DMS53 treated with DMSO at 0.1 percent for 48 hours (cell line): ENCODE measurements around the gene PDAP1.

Experiments
- DNase-seq: peaks from one replicate; lab custom pipeline; 2025; ENCODE audit not compliant: unreplicated experiment; lab: John Stamatoyannopoulos, UW

The PDAP1 gene

DNA sequence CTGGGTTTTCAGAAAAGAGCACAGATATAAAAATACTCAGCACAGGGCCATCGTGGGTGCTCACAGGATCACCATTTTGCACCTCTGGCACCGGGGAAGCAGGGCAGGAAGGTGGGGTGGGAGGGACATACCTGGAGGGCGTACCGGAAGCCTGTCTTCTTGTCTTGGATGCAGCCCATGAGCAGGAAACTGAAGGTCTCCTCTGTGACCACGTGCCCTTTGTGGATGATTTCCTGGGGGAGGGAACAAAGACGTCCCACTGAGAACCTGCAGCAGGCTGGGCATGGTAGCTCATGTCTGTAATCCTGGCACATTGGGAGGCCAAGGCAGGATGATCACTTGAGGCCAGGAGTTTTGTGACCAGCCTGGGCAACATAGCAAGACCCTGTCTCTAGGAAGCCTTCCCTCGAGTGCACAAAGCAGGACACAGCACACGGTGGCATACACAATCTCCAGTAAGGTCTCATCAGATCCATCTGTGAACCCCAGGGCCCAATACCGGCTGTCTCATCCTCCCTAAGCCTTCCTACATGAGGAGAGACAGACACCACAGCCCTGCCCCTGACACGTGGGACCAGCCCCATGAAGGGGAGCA, 20.7 kb upstream of the PDAP1 start:
- no peak for DNase-seq

DNA sequence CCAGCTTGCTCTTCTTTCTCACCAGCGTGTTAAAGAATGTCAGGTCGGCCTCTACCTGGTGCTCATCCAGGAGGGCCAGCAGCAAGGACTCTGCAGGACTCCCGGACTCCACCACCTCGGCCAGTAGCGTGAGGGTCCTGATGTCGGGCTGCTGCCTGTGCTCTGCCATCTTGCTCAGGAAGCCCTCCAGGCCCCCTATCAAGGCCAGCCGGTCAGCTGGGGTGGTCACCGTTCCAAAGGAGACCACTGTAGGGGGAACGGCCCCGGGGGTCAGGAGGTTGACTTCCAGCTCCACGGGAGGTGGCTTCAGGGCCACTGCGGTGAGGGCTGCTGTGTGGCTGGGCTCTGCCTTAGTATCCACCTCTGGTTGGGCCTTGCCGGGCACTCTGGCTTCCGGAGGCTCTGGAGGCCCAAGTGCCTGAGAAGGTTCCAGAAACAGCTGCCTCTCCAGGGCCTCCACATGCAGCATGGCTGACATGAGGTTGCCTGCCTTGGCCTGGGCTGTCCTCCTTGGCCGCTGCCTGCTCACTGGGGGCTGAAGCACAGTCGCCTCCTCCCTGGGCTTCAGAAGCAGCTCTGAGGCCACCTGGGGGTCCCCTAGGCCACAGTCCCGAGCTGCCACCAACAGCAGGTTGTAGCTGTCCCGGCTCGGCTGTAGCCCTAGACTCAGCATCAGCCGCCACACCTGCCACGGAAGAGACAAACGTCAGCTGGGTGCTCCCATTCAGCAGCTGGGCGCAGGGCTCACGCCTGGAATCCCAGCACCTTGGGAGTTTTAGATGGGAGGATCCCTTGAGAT, 16.7 kb upstream of the PDAP1 start:
- DNase-seq: no peak

- DNase-seq: no peak
These were observed 14.2 kb upstream of the PDAP1 start for GRCh38 chr7:99422625-99423024.

GRCh38 chr7:99422186-99422585, 13.8 kb upstream of the PDAP1 start:
- DNase-seq: peak; percentile 63

DNA sequence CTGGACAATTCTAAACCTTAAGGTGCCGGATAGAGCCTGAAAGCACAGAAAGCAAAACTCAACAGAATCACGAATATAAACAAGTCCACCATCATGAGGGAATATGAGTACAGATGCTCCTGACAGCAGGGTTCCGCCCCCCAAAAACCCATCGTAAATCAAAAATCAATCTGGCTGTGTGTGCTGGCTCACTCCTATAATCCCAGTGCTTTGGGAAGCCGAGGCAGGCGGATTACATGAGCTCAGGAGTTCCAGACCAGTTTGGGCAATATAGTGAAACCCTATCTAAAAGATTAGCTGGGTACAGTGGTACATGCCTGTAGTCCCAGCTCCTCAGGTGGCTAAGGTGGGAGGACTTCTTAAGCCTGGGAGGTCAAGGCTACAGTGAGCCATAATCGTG, 12.6 kb upstream of the PDAP1 start:
- no peak for DNase-seq

DNA sequence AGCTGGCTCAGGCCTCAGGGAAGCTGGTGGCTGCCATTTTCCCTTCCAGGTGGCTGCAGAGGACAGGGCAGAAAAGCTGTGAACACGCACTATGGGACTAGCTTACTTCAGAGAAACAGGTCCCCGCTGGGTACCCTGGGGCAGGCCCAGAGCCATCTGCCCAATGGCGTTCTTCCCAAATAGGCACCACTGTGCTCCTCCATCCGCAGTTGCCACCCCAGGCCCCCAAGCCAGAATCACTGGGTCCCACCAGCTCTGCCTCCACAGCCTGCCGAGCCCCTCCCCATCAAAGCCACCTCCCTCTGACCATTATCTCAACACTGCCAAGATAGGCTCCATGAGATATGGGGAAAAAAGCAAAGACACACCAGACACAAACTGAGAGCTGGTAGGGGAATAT, 11.8 kb upstream of the PDAP1 start:
- DNase-seq: no peak

GRCh38 chr7:99419323-99420021, 11.1 kb upstream of the PDAP1 start:
- no peak for DNase-seq

DNA sequence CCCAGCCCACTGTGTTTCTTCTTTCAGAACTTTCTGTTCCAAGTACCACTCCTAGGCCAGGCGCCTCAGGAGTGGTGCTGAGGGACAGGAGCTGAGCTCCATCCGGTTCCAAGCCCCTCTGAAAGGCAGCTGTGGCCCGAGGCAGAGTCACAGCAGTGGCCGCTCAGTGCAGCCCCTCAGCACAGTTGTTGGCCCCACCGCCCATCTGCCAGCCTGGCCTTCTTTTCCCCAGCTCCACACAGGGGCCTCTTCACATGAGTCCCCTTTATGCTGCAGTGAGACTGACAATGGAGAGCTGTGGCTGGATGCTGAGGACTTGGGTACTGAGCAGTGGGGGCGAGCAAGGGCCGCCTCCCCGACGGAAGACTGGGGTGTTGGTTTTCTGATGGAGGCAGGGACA, 9.9 kb upstream of the PDAP1 start:
- no peak for DNase-seq

DNA sequence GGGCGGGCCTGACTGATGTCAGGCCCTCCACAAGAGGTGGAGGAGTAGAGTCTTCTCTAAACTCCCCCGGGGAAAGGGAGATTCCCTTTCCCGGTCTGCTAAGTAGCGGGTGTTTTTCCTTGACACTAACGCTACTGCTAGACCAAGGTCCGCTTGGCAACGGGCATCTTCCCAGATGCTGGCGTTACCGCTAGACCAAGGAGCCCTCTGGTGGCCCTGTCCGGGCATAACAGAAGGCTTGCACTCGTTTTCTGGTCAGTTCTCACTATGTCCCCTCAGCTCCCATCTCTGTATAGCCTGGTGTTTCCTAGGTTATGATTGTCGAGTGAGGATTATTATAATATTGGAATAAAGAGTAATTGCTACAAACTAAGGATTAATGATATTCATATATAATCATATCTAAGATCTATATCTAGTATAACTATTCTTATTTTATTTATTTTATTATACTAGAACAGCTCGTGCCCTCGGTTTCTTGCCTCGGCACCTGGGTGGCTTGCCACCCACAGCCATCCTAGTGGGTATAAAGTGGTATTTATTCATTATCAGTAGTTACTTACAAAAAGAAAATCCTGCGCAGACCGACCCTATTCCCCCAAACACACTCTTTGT, 7.2 kb upstream of the PDAP1 start:
- peak; percentile 44 for DNase-seq

DNA sequence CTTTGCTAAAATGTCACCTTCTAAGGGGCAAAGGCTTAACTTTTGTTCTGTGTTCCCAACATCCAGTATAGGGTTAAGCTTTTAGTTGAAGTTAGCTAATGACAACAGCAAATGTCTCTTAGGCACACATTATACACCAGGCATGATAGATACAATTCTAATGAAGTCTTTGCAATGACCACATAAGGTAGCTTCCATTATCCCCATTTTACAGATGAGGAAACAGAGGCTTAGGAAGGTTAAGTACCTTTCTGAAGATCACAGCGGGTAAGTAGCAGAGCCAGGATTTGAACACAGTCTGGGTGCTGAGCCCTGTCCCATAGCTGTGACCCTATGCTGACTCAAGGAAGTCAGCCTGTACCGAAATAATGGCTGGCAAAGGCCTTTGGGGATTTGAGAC, 2.2 kb upstream of the PDAP1 start:
- no peak for DNase-seq

DNA sequence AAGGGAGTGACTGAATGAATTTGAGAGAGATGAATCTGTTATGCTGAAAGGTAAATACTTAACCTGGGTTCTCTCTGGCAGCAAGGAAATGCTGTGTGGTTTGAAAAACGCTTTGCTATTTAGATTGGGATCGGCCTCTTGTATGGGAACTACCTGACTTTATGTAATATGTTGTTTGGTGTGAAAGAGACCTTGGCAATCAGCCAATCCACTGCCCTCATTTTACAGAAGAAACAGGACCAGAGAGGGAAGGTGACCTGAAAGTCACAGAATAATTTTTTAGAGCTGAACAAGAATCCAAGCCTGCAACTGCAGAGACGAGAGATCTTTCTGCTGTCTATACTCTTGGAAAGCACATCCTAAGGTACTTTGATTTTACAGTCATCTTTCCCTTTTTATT, 1.4 kb upstream of the PDAP1 start:
- no peak for DNase-seq

DNA sequence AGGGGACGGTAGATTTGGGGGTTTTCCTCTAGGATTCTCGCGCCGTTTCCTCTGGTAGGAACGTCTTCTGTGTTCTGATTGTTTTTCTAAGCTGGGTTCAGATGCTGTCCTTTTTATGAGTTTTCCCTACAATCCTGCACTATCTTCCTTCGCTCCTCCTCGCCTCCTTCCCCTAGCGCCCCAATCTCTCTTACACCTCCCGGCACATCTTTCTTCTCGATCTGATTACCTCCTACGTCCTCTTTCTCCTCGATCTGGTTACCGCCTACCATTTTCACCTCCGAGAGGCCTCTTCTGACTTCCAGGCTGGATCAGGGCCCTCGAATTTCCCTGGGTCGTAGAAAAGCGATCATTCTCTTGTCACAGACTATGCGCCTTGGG, 785 bp upstream of the PDAP1 start:
- peak; percentile 16 for DNase-seq

GRCh38 chr7:99407872-99408378, 472 bp downstream of the PDAP1 start:
- no peak for DNase-seq

- DNase-seq: no peak
These were observed 1.8 kb downstream of the PDAP1 start for GRCh38 chr7:99406557-99406956.

DNA sequence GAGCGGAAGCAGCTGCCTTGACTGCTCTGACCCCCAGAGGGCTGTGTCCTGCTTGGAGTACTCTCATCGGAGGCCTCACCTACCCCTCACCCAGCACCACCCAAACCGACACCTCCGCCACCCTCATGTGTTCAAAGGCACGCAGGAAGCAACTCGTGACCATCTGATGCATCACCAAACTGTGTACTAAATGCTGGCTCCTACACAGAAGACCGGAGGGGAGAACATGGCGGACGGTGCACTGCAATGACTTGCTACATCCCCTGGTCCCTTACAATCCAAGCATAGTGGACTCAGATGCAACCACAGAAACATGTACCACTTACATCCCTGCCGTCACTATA, 3.4 kb downstream of the PDAP1 start:
- no peak for DNase-seq

DNA sequence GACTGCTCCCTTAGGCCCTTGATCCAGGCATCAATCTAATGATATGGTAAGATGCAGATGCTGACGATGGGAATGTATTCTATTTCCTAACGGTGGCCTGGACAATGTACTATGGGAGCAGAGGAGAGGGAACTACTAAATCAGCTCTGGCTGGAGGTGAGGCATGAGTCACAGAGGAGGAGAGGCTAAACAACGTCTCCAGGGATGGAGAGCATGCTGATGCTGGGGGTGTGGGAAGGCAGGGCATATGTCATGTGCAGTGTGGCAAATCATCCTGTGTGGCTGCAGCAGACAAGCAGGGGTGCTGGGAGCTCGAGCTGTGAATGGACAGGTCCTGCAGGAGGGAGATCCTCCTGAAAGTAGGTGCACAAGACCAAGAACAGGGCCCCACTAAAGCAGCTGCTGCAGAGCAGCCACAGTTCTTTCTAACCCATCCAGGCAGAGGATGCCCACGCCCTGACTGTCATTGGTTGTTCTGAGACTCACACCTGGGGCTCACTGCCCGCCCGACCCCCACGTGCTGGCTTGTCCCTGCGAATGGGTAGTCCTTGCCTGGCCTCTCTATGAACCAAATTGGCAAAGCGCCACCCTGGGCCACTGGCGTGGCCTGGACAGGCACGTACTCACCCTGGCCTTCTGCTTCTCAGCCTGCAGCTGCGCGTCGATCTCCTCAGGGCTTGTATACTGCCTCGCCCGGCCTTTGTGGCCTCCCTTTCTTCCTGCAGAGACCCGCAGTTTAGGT, 4.0 kb downstream of the PDAP1 start:
- DNase-seq: no peak

DNA sequence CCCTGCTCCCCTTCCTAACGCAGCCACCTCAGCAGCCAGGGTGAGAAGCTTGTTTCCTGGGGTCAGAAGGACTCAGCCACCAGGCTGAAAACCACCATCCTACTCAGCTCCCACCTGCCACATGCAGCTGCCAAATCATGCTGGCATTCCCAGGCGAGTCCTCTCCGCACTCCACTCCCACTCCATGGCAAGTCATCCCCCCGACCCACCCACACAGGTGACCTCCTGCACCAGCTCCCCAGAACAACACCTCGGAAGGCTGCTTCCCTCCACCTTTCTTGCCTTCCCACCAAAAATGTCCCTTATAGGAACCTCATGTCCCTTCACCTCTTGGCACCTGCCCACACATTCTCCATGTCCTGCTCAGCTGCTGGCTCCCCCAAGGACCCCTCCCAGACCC, 4.6 kb downstream of the PDAP1 start:
- DNase-seq: no peak

DNA sequence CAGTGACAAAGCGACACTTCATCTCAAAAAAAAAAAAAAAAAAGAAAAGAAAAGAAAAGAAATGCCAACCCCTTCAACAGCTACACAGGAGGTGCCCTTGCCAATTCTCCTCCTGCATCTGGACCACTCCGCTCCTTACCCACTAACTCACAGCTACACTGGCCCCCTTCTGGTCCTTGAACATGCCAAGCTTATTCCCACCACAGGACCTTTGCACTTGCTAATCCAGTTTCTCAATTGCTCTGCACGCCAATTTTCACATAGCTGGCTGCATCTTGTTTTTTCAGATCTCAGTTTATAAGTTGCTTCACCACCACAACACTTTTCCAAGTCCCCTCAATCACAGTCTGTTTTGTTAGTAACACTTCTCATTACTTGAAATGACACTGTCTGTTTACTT, 5.5 kb downstream of the PDAP1 start:
- no peak for DNase-seq

GRCh38 chr7:99399597-99399996, 8.8 kb downstream of the PDAP1 start:
- no peak for DNase-seq

- no peak for DNase-seq
These were observed 9.4 kb downstream of the PDAP1 start for GRCh38 chr7:99398891-99399445.
